Measurements from ENCODE around the gene FOXC1. TPM values are rescaled to one million over a fixed set of nuclear protein-coding genes. Genes with fewer than 3 reads are reported as not detected.

The FOXC1 gene
- total and polyA plus RNA-seq, 2 donors (not counting 1 experiment from before 2014, with no cell fraction given), result 0.04 to 0.52 TPM

- peaks cover 17% of the 10 kb centered on the region for H3K4me1 Mint-ChIP-seq
- POLR2A ChIA-PET, result no interaction called here
- DNase-seq, result no peak
- CTCF ChIA-PET, result interaction anchor here (0.6 to 3.1 kb wide), 5 partner anchors 20 to 1006 kb away, joined by 3 to 15 read pairs (median 5); no protein-coding TSS in a partner anchor
- TF ChIP-seq EZH2 (IDR thresholded peaks at IDR 0.05; ENCODE audit: borderline replicate concordance, insufficient read depth, low read depth, low read length, poor library complexity, severe bottlenecking), result no peak
- H3K27ac Mint-ChIP-seq, result no peak overlapping the region
- peaks cover 0 to 53% (median 42%) of the 10 kb centered on the region in 4 experiments for H3K27me3 ChIP-seq (replicated peaks in 1 of 4; ENCODE audit: control extremely low read depth in 1 of 4, control insufficient read depth in 3 of 4, insufficient read depth in 4 of 4, low read length in 3 of 4)
- no peak overlapping the region for H2AFZ ChIP-seq (ENCODE audit: insufficient read depth, low read depth, low read length, poor library complexity, severe bottlenecking)
- ATAC-seq (ENCODE audit: low read depth), result no peak
- H4K20me1 ChIP-seq (ENCODE audit: control insufficient read depth, insufficient read depth, low read length, poor library complexity, severe bottlenecking), result no peaks in the 10 kb centered on the region
- H3K4me1 ChIP-seq (ENCODE audit: control insufficient read depth in 2 of 2, insufficient read depth in 2 of 2, low read length in 2 of 2), result peaks cover 22 to 24% of the 10 kb centered on the region in 2 donors
- no peak overlapping the region for H3K4me3 Mint-ChIP-seq
- no peak overlapping the region for H3K9ac ChIP-seq (ENCODE audit: low read length)
- 98% methylated on average over 7 of the region's 10 CpGs for WGBS (ENCODE audit: insufficient coverage)
- H3K9me3 ChIP-seq (ENCODE audit: control extremely low read depth in 1 of 3, control insufficient read depth in 2 of 3, insufficient read depth in 1 of 3, low read length in 2 of 3), result peaks cover 0 to 17% (median 0%) of the 10 kb centered on the region in 3 donors
- no peaks in the 10 kb centered on the region for H3K9me3 Mint-ChIP-seq (ENCODE audit: insufficient read depth)
- H3K4me3 ChIP-seq (ENCODE audit: control extremely low read depth in 1 of 5, extremely low read depth in 1 of 5, insufficient read depth in 1 of 5, low read depth in 2 of 5, low read length in 4 of 5), result no peak overlapping the region
- intact Hi-C loops (cut with micrococcal nuclease), result loop anchor here (2.0 to 10.0 kb wide), 2 partner anchors 21 to 107 kb away; no protein-coding TSS in a partner anchor
- no peaks in the 10 kb centered on the region for H3K36me3 ChIP-seq (replicated peaks in 1 of 2; ENCODE audit: control extremely low read depth in 1 of 2, control insufficient read depth in 1 of 2, extremely low read depth in 1 of 2, insufficient read depth in 2 of 2, low read length in 1 of 2)
- H3K27ac ChIP-seq (ENCODE audit: low read length in 2 of 2), result no peak overlapping the region
- no peaks in the 10 kb centered on the region for H3K79me2 ChIP-seq (ENCODE audit: control insufficient read depth, insufficient read depth, low read length)
- H3K27me3 Mint-ChIP-seq, result peaks cover 56% of the 10 kb centered on the region
- no peak overlapping the region for H3K4me2 ChIP-seq (replicated peaks; ENCODE audit: low read depth, low read length, poor library complexity, severe bottlenecking)
Measured at GRCh38 chr6:1627827-1628560, 18.3 kb downstream of the FOXC1 start.

GRCh38 chr6:1629316-1629715 is 19.6 kb downstream of the FOXC1 start:
- no peaks in the 10 kb centered on the region for H3K9me3 Mint-ChIP-seq (ENCODE audit: insufficient read depth)
- Histone ChIP-seq H3K27ac (ENCODE audit: low read length in 2 of 2) (no peak overlapping the region), H3K79me2 (ENCODE audit: control insufficient read depth, insufficient read depth, low read length) (no peaks in the 10 kb centered on the region), H3K4me2 (replicated peaks; ENCODE audit: low read depth, low read length, poor library complexity, severe bottlenecking) (no peak overlapping the region), H3K4me1 (ENCODE audit: control insufficient read depth in 2 of 2, insufficient read depth in 2 of 2, low read length in 2 of 2) (peaks cover 18 to 21% of the 10 kb centered on the region in 2 donors), H2AFZ (ENCODE audit: insufficient read depth, low read depth, low read length, poor library complexity, severe bottlenecking) (no peak overlapping the region), H3K27me3 (replicated peaks in 1 of 4; ENCODE audit: control extremely low read depth in 1 of 4, control insufficient read depth in 3 of 4, insufficient read depth in 4 of 4, low read length in 3 of 4) (peaks cover 0 to 51% (median 36%) of the 10 kb centered on the region in 4 experiments), H3K9me3 (ENCODE audit: control extremely low read depth in 1 of 3, control insufficient read depth in 2 of 3, insufficient read depth in 1 of 3, low read length in 2 of 3) (peaks cover 0 to 13% (median 0%) of the 10 kb centered on the region in 3 donors), H4K20me1 (ENCODE audit: control insufficient read depth, insufficient read depth, low read length, poor library complexity, severe bottlenecking) (no peaks in the 10 kb centered on the region), H3K9ac (ENCODE audit: low read length) (no peak overlapping the region), H3K36me3 (replicated peaks in 1 of 2; ENCODE audit: control extremely low read depth in 1 of 2, control insufficient read depth in 1 of 2, extremely low read depth in 1 of 2, insufficient read depth in 2 of 2, low read length in 1 of 2) (no peaks in the 10 kb centered on the region), H3K4me3 (ENCODE audit: control extremely low read depth in 1 of 5, extremely low read depth in 1 of 5, insufficient read depth in 1 of 5, low read depth in 2 of 5, low read length in 4 of 5) (no peak overlapping the region)
- TF ChIP-seq EZH2 (IDR thresholded peaks at IDR 0.05; ENCODE audit: borderline replicate concordance, insufficient read depth, low read depth, low read length, poor library complexity, severe bottlenecking) (no peak), CTCF (IDR thresholded peaks at IDR 0.05) (no peak)
- no peak overlapping the region for H3K27ac Mint-ChIP-seq
- ChIA-PET POLR2A (no interaction called here), CTCF (interaction anchor here (0.8 kb wide), 1 partner anchor 141 kb away, joined by 3 read pairs; no protein-coding TSS in a partner anchor)
- peaks cover 50% of the 10 kb centered on the region for H3K27me3 Mint-ChIP-seq
- over 99% methylated on average over 13 of the region's 14 CpGs for WGBS (ENCODE audit: insufficient coverage)
- intact Hi-C loops (cut with micrococcal nuclease), result loop anchor here (10.0 kb wide), 1 partner anchor 105 kb away; no protein-coding TSS in a partner anchor
- no peak for DNase-seq
- H3K4me1 Mint-ChIP-seq, result peaks cover 14% of the 10 kb centered on the region
- no peak overlapping the region for H3K4me3 Mint-ChIP-seq
- no peak for ATAC-seq (ENCODE audit: low read depth)

Data from B cell (primary cell).